ENCODE data around the gene ASCC2.
"Not testable (repeated sequence)": the region's sequence is repeated elsewhere in the genome, so short reads cannot be mapped to it uniquely, and the experiment has no call there.

Gene ASCC2

DNA sequence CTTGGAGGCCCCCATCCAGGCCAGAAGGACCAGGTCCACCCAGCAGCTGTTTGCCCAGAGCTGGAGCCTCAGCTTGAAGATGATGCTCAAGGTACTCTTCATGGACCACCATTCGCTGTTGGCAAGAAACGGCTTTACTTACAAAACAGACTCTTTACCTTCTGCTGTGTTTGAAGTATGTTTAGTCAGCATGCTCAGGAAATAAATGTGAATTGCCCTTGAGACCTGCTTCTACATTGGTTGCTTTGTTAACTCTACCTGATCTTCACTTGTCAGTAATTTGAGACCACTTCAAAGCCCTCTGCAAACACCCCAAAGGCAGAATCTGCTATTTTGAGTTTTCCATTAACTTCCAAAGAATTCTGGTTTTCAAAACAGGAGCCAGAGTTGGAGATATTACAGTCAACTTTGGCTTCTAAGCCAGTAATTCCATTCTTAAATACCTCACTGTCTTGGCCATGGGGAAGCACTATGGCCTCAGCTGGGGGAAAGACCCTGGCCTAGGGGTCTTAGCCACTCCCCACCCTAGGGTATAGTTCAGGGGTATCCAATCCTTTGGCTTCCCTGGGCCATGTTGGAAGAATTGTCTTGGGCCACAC, 68.3 kb downstream of the ASCC2 start:
- Mint-ChIP-seq H3K27ac (no peak overlapping the region), H3K9me3 (no peaks in the 10 kb centered on the region), H3K4me3 (no peak overlapping the region), H3K27me3 (no peaks in the 10 kb centered on the region), H3K4me1 (ENCODE audit: low read depth) (peaks cover 35% of the 10 kb centered on the region), H3K36me3 (ENCODE audit: low read depth) (peaks cover 32% of the 10 kb centered on the region)

DNA sequence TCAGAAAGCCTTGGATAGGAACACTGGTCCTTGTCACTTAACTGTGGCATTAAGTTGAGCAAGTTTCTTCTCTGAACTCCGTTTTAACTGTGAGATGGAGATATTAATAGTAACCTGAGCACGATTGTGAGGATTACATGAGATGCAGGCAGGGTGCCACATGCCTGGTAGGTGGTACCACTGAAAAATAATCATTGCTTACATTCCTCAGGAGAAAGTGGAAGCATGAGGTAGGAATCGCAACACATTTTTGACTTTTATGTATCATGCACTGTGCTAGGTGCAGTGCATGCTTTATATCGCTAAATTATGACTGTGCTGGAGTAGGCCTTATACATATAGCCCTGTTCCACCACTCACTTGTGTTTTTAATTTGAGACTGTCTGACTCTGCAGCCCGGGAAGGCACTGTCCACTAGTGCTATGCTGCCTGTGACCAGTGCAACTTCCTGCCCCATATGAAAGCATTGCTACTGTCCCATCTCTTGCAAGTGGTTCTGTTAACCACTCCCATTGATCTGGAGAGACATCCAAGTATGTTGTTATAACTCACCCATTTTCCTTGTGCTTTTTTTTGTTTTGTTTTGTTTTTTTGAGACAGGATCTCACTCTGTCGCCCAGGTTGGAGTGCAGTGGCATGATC, 69.9 kb downstream of the ASCC2 start:
- H3K27ac Mint-ChIP-seq: peak overlapping the region; percentile 97
- H3K36me3 Mint-ChIP-seq (ENCODE audit: low read depth): peaks cover 32% of the 10 kb centered on the region
- H3K4me1 Mint-ChIP-seq (ENCODE audit: low read depth): peaks cover 44% of the 10 kb centered on the region
- H3K27me3 Mint-ChIP-seq: no peaks in the 10 kb centered on the region
- no peaks in the 10 kb centered on the region for H3K9me3 Mint-ChIP-seq
- H3K4me3 Mint-ChIP-seq: peak overlapping the region; percentile 99

DNA sequence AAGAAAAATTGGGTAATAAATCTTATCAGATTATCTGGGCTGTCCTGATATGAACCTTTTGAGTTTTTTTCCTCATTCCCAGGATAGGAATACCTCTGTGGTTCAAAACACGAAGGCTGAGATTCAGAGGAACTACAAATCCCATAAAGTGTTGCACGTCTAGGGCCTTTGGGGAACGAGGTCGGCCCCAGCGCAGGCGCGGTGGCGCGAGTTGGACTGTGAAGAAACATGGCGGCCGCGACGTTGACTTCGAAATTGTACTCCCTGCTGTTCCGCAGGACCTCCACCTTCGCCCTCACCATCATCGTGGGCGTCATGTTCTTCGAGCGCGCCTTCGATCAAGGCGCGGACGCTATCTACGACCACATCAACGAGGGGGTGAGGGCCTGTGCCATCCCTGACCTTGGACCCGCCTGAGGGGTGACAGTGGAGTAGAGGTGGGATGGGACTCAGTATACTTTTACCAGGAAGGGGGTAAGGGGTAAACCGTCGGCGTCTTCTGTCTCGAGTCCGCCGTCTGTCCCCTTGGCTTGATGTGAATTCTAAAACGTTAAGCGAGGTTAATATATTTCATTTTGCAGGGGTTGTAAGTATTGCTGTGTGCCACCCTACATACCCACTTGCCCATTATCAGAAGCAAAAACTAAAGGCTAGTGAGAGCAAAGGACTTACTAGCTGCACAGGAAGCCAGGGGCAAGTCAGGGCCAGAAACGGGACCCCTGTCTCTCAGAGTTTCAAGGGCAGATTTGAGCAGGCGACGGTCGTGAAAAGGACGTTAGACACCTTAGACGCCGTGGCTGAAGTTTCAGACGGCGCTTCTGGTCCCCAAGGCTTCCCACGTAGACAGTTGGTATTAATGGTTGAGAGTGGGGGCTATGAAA, 70.7 kb downstream of the ASCC2 start, which contains the start of gene UQCR10:
Gene UQCR10, plus strand, starts transcription at position 199 of the 881 bp plus-strand sequence. Its CDS starts 30 bp downstream, at position 229.
- Mint-ChIP-seq H3K27me3 (no peaks in the 10 kb centered on the region), H3K27ac (peak within 1 kb of the TSS; percentile 97), H3K4me3 (peak within 1 kb of the TSS; percentile 99), H3K9me3 (no peaks in the 10 kb centered on the region), H3K36me3 (ENCODE audit: low read depth) (peaks cover 32% of the 10 kb centered on the region), H3K4me1 (ENCODE audit: low read depth) (peaks cover 44% of the 10 kb centered on the region)

DNA sequence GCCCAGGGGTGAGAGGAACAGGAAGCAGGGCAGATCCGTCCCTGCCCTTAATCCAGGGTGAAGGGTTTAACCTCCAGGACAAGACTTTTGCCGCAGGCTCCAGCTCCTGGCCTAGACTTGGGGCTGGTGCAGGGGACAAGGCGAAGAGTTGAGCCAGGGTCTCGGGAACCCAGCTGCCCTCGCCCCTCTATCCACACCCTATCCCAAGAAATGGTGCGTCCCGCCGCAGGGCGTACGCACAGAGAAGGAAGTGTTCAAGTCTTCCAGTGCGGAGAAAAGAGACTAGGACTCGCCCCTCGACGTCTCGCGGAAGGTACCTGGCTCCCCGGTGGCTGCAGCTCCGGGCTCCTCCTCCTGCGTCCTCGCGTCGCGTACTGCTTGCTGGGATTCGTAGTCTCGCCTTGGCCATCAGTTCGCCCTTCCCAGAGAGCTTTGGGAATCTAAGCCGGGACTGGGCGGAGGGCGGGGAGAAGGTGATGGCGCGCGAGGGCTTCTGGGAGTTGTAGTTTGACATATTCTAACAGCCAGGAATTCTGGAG, 71.4 kb downstream of the ASCC2 start, which contains the start of gene ZMAT5:
Gene ZMAT5, minus strand, starts transcription at position 376 of the 539 bp plus-strand sequence. CDS start 18,463 bp downstream, outside the sequence.
- H3K4me3 Mint-ChIP-seq: peak within 1 kb of the TSS; percentile 99
- H3K9me3 Mint-ChIP-seq: no peaks in the 10 kb centered on the region
- H3K36me3 Mint-ChIP-seq (ENCODE audit: low read depth): peaks cover 32% of the 10 kb centered on the region

DNA sequence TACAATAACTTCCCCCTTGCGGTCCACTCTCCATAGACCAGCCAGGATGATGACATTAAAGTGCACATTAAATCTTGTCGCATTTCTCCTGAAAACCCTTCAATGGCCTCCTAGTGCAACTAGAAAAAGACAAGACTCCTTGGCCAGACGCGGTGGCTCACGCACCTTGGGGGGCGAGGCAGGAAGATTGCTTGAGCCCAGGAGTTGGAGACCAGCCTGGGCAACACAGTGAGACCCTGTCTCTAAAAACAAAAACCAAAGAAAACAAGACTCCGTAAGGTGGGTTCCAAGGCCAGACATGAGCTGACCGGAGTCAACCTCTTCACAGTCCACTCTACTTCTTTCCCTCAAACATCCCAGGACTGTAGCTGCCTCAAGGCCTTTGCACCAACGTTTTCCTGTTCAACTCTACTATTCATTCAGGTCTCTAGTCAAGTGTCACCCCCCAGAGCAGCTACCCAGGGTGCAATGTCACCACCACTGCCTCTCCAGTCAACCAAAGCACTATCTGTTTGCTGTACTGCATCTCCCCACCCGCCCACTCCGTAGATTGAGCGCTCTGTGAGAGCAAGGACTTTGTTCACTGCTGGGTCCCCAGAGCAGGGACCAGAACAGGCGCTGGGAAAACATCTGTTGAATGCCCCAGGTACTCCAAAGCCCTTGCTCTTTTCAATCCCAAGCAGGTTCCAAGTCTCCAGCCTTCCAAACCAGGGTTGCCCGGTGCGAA, 72.0 kb downstream of the ASCC2 start:
- Mint-ChIP-seq H3K4me3 (peak overlapping the region; percentile 99), H3K27ac (peak overlapping the region; percentile 97), H3K4me1 (ENCODE audit: low read depth) (peaks cover 44% of the 10 kb centered on the region), H3K36me3 (ENCODE audit: low read depth) (peaks cover 31% of the 10 kb centered on the region), H3K9me3 (no peaks in the 10 kb centered on the region), H3K27me3 (no peaks in the 10 kb centered on the region)

More for the DNA sequence above, 71.4 kb downstream of the ASCC2 start, which contains the start of gene ZMAT5:
- no peaks in the 10 kb centered on the region for H3K27me3 Mint-ChIP-seq
- H3K27ac Mint-ChIP-seq: peak within 1 kb of the TSS; percentile 97
- peaks cover 44% of the 10 kb centered on the region for H3K4me1 Mint-ChIP-seq (ENCODE audit: low read depth)

DNA sequence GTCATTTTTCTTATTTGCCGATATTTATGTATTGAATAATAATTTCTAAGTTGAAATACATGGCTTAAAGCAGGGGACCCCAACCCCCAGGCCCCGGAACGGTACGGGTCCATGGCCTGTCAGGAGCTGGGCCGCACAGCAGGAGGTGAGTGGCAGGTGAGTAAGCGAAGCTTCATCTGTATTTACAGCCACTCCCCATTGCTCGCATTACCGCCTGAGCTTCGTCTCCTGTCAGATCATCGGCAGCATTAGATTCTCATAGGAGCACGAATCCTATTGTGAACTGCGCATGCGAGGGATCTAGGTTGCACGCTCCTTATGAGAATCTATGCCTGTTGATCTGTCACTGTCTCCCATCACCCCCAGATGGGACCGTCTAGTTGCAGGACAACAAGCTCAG, 75.8 kb downstream of the ASCC2 start:
- no peak overlapping the region for H3K4me3 Mint-ChIP-seq
- no peaks in the 10 kb centered on the region for H3K9me3 Mint-ChIP-seq
- H3K36me3 Mint-ChIP-seq (ENCODE audit: low read depth): no peaks in the 10 kb centered on the region

DNA sequence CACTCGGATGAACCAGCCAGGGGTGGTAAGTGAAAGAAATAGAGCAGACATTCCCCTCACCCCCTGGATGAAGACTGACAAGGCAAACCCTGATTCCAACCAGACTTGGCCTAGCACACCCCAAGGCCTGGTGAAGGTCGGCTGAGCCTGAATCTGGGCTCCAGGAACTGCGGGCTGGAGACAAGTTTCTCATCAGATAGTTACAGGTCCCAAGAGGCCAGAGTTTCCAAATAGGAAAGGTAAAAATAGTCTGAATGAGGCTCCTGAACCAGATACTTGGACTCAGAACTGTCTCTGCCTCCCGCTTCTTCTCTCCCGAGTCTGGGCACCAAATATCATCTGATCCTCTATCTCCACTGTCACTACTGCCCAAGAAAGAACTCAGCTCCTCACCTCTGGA, 79.1 kb downstream of the ASCC2 start:
- Mint-ChIP-seq H3K4me1 (ENCODE audit: low read depth) (peaks cover under 1% of the 10 kb centered on the region), H3K9me3 (no peaks in the 10 kb centered on the region), H3K4me3 (no peak overlapping the region), H3K27ac (no peak overlapping the region), H3K36me3 (ENCODE audit: low read depth) (no peaks in the 10 kb centered on the region), H3K27me3 (no peaks in the 10 kb centered on the region)

More for the DNA sequence above, 75.8 kb downstream of the ASCC2 start:
- Mint-ChIP-seq H3K4me1 (ENCODE audit: low read depth) (peaks cover 25% of the 10 kb centered on the region), H3K27me3 (no peaks in the 10 kb centered on the region), H3K27ac (no peak overlapping the region)

DNA sequence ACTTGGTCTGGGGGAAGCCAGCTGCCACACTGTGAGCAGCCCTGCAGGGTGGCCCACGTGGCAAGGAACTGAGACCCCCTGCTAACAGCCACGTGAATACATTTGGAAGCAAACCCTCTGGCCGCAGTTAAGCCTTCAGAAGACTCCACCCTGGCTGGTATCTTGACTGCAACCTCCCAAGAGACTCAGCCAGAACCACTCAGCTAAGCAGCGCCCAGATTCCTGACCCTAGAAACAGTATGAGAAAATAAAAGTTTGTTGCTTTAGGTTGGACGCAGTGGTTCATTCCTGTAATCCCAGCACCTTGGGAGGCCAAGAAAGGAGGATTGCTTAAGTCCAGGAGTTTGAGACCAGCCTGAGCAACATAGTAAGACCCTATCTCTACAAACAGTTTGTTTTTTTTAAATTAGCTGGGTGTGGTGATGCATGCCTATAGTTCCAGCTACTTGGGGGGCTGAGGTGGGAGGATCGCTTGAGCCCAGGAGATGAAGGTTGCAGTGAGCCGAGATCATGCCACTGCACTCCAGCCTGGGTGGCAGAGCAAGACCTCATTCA, 79.9 kb downstream of the ASCC2 start:
- Mint-ChIP-seq H3K4me3 (no peak overlapping the region), H3K27me3 (no peaks in the 10 kb centered on the region), H3K27ac (no peak overlapping the region), H3K9me3 (no peaks in the 10 kb centered on the region), H3K36me3 (ENCODE audit: low read depth) (no peaks in the 10 kb centered on the region), H3K4me1 (ENCODE audit: low read depth) (no peaks in the 10 kb centered on the region)

DNA sequence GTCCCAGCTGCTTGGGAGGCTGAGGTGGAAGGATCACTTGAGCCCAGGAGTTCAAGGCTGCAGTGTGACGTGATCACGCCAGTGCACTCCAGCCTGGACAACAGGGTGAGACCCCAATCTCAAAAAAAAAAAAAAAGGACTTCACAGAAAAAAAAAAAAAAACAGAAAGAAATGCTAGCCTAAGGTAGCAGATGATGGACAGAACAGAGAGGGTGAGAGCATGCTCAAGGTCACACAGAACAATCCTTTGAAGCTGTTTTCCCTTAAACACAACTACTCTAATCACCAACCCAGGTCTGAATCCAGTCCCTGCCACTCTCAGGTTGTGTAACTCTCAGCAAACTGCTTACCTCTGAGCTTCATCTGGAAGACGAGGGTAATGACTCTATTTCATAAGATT, 81.0 kb downstream of the ASCC2 start:
- H3K27me3 Mint-ChIP-seq: no peaks in the 10 kb centered on the region

DNA sequence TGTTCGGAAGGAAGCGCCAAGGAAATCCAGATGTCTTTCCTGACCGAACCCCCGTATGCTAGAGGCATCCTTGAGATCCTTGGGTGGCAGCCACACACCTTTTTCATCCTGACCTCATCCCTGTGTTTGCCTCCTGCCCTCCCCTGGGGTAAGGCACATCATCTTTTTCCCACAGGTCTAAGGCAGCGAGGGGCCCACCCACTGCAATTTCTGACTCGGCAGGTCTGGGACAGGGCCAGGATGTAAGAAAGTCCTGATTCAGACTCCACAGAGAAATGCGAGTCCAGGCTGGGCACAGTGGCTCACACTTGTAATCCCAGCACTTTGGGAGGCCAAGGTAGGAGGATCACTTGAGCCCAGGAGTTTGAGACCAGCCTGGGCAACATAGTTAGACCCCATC, 81.7 kb downstream of the ASCC2 start:
- H3K36me3 Mint-ChIP-seq (ENCODE audit: low read depth): no peaks in the 10 kb centered on the region
- H3K4me1 Mint-ChIP-seq (ENCODE audit: low read depth): no peaks in the 10 kb centered on the region
- H3K4me3 Mint-ChIP-seq: no peak overlapping the region
- H3K27ac Mint-ChIP-seq: no peak overlapping the region
- no peaks in the 10 kb centered on the region for H3K9me3 Mint-ChIP-seq
- no peaks in the 10 kb centered on the region for H3K27me3 Mint-ChIP-seq

More for the DNA sequence above, 81.0 kb downstream of the ASCC2 start:
- H3K27ac Mint-ChIP-seq: no peak overlapping the region
- no peak overlapping the region for H3K4me3 Mint-ChIP-seq
- H3K4me1 Mint-ChIP-seq (ENCODE audit: low read depth): no peaks in the 10 kb centered on the region
- no peaks in the 10 kb centered on the region for H3K9me3 Mint-ChIP-seq
- H3K36me3 Mint-ChIP-seq (ENCODE audit: low read depth): no peaks in the 10 kb centered on the region

DNA sequence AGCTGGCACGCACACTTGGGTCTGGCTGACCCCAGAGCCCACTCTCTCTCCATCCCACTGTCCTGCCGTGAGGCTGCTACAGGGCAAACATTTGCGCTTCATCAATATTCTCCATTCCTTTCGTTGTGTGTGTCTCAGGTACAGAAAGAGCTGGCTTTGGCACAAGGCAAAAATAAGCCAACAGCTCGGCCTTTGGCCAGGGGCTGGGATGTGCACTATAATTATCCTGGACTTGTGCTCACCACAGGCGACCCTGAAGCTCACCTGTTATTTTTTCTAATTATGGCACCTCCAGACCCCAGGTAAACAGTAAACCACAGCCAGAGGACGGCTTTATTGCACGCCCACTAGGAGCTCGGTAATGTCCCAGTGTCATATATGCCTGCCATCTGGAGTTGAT, 82.2 kb downstream of the ASCC2 start:
- H3K27me3 Mint-ChIP-seq: no peaks in the 10 kb centered on the region
- no peak overlapping the region for H3K27ac Mint-ChIP-seq
- no peak overlapping the region for H3K4me3 Mint-ChIP-seq
- no peaks in the 10 kb centered on the region for H3K9me3 Mint-ChIP-seq
- H3K36me3 Mint-ChIP-seq (ENCODE audit: low read depth): no peaks in the 10 kb centered on the region
- H3K4me1 Mint-ChIP-seq (ENCODE audit: low read depth): peaks cover 3% of the 10 kb centered on the region

DNA sequence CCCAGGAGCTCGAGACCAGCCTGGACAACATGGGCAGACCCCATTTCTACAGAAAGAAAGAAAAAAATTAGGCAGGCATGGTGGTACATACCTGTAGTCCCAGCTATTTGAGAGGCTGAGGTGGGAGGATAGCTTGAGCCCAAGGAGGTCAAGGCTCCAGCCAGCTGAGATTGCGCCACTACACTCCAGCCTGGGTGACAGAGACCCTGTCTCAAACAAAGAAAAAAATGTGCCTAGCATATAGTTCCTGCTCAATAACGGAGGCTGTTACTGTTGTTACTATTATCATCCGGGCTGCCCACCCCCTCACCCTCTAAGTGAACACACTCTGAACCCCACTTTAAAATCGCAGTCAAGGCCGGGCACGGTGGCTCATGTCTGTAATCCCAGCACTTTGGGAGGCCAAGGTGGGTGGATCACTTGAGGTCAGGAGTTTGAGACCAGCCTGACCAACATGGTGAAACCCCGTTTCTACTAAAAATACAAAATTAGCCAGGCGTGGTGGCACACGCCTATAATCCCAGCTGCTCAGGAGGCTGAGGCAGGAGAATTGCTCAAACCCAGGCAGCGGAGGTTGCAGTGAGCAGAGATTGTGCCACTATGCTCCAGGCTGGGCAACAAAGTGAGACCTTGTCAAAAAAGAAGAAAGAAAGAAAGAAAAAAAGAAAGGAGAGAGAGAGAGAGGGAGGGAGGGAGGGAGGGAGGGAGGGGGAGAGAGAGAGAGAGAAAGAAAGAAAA, 83.2 kb downstream of the ASCC2 start:
- not testable (repeated sequence) for H3K27me3 Mint-ChIP-seq; H3K4me3 Mint-ChIP-seq; H3K9me3 Mint-ChIP-seq; H3K36me3 Mint-ChIP-seq (ENCODE audit: low read depth); H3K27ac Mint-ChIP-seq; H3K4me1 Mint-ChIP-seq (ENCODE audit: low read depth)

DNA sequence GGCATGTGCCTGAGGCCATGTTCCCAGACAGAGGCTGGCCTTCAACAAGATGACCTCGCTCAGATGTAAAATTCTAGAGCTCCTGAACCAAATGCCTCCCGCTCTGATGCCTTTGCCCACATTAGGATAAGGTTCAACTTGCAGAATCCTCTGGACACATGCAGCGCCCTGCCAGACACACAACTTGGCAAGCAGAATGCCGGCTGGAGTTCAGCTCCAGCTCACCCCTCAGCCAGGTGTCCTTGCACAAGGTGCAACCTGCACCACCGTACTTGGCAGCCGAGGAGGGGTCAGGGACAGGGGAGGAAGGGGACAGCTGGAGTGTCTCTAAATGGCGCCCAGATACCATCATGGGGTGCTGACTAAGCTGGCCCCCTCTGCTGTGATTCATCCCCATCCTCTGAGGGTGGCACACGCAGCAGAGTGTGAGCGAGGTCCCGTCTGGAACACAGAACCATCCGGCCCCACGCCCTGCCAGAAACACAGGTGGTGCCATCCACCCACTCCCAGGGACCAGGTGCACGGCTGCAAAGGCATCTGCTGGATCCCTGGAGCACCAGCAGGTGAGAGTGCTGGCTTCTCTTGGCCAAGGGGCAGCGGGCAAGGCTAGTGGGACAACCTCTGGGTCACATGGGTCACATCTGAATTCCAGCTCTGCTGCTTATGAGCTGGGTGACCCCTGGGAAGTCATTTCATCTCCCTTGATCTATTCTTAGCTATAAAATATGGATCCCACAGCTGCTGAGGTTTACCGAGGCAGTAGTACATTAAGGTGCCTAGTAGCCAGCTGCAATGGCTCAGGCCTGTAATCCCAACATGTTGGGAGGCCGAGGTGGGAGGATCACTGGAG, 84.0 kb downstream of the ASCC2 start:
- no peaks in the 10 kb centered on the region for H3K27me3 Mint-ChIP-seq
- no peaks in the 10 kb centered on the region for H3K9me3 Mint-ChIP-seq
- peaks cover 7% of the 10 kb centered on the region for H3K4me1 Mint-ChIP-seq (ENCODE audit: low read depth)
- no peak overlapping the region for H3K4me3 Mint-ChIP-seq
- no peak overlapping the region for H3K27ac Mint-ChIP-seq
- H3K36me3 Mint-ChIP-seq (ENCODE audit: low read depth): no peaks in the 10 kb centered on the region
